22Rv1 (cell line): ENCODE measurements around the gene APOBEC3C.

Experiments used
- ZFX ChIP-seq: fragments of 450-650 bp; IDR thresholded peaks from 2 replicates; pipeline ENCODE4 v1.6.1; 2017; ENCODE audit warnings: antibody characterized with exemption, borderline replicate concordance
- TF ChIP-seq, protein P1 (sequence below): fragments of 450-650 bp; IDR thresholded peaks from 2 replicates; pipeline ENCODE4 v1.5.1; 2017; ENCODE audit warnings: mild to moderate bottlenecking

- TF ChIP-seq, protein P1, sequence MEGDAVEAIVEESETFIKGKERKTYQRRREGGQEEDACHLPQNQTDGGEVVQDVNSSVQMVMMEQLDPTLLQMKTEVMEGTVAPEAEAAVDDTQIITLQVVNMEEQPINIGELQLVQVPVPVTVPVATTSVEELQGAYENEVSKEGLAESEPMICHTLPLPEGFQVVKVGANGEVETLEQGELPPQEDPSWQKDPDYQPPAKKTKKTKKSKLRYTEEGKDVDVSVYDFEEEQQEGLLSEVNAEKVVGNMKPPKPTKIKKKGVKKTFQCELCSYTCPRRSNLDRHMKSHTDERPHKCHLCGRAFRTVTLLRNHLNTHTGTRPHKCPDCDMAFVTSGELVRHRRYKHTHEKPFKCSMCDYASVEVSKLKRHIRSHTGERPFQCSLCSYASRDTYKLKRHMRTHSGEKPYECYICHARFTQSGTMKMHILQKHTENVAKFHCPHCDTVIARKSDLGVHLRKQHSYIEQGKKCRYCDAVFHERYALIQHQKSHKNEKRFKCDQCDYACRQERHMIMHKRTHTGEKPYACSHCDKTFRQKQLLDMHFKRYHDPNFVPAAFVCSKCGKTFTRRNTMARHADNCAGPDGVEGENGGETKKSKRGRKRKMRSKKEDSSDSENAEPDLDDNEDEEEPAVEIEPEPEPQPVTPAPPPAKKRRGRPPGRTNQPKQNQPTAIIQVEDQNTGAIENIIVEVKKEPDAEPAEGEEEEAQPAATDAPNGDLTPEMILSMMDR: no peak
- no peak for TF ChIP-seq ZFX
These were observed 13.7 kb downstream of the APOBEC3C start for GRCh38 chr22:39027717-39028116.
